Left renal pelvis (tissue), 4 donors: ENCODE data around the gene NARS2. TPM values are rescaled to one million over a fixed set of nuclear protein-coding genes. Genes with fewer than 3 reads are reported as not detected.

Source experiments
- DNase-seq, 4 donors: peaks; one replicate each; pipeline ENCODE4 v3.0.0-alpha.2; 2013; ENCODE audit warnings: low read depth in 4 of 4, low spot score in 3 of 4
- polyA plus RNA-seq, 4 donors: library from polyadenylated mRNA; unstranded; fragments of 120-200 nt; gene quantifications; one replicate each; pipeline ENCODE4 v1.2.1, GENCODE V29; 2013; ENCODE audit not compliant: insufficient read length in 4 of 4

NARS2 gene
- polyA plus RNA-seq, 4 donors: 28.6 to 56.7 (median 41.5) TPM

GRCh38 chr11:78386215-78386941 lies 188.3 kb downstream of the NARS2 start:
- DNase-seq: no peak

Other genes starting within 250 kb of the NARS2 start
- gene GAB2, start 157.0 kb downstream of the NARS2 start, polyA plus RNA-seq: 10 to 100 TPM; 16.4 to 26.1 (median 18.2) TPM